HG02623 (cell line): Measurements from ENCODE around the gene OR6Q1.

Experiments used
- ATAC-seq: cut with Tn5 transposase; IDR thresholded peaks from one replicate; pipeline ENCODE4 v1.9.1; 2021; ENCODE audit warnings: moderate library complexity; ENCODE audit not compliant: unreplicated experiment

The OR6Q1 gene

GRCh38 chr11:58057481-58057880, 26.7 kb downstream of the OR6Q1 start:
- no peak for ATAC-seq

- ATAC-seq, result no peak
Measured at GRCh38 chr11:58058276-58059006, 27.7 kb downstream of the OR6Q1 start.

GRCh38 chr11:58059007-58059350, 28.2 kb downstream of the OR6Q1 start:
- ATAC-seq, result no peak

GRCh38 chr11:58060535-58060934, 29.8 kb downstream of the OR6Q1 start:
- ATAC-seq, result no peak

GRCh38 chr11:58060939-58061672, 30.4 kb downstream of the OR6Q1 start:
- ATAC-seq, result no peak

GRCh38 chr11:58061813-58062212, 31.1 kb downstream of the OR6Q1 start:
- no peak for ATAC-seq

GRCh38 chr11:58067685-58068084, 36.9 kb downstream of the OR6Q1 start:
- no peak for ATAC-seq

GRCh38 chr11:58068655-58069054, 37.9 kb downstream of the OR6Q1 start:
- ATAC-seq, result no peak

- ATAC-seq, result no peak
Measured at GRCh38 chr11:58070585-58070984, 39.8 kb downstream of the OR6Q1 start.

- no peak for ATAC-seq
Measured at GRCh38 chr11:58075781-58076180, 45.0 kb downstream of the OR6Q1 start.
